Stimulated activated CD4-positive, alpha-beta T cell treated with anti-CD3 and anti-CD28 coated beads, Interleukin-4, amount 100 ng/mL, for 48 hours (primary cell): ENCODE data around the gene P2RX2.
A peak's percentile ranks its signal among the peaks of the same experiment; 100 is the strongest.
"Not testable (repeated sequence)": the region's sequence is repeated elsewhere in the genome, so short reads cannot be mapped to it uniquely, and the experiment has no call there.

Experiments
- DNase-seq, 2 donors: peaks; one replicate each; pipeline ENCODE4 v3.0.0-alpha.2; 2020; ENCODE audit warnings: low read depth in 2 of 2

The P2RX2 gene

DNA sequence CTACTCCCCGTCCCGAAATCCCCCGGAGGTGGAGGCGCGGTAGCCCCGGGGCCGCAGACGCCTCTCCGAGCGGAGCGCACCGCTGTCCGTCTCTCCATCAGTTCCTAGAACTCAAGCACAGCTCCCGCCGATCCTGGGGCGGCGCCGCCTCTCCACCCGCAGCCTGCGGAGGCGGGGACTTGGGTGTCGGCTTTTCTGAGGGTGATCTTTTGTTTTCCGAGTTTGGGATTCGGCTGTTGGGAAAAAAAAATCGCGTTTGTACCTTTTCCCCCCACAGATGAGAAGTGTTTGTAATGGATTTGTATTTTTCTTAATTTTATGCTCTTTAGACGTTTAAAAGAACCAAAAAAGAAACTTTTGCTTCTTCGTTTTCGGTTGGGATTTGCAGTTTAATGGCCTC lies 34.8 kb upstream of the P2RX2 start:
- no peak for DNase-seq

GRCh38 chr12:132584429-132584828 lies 34.1 kb upstream of the P2RX2 start:
- no peak for DNase-seq

GRCh38 chr12:132585177-132585576 lies 33.4 kb upstream of the P2RX2 start:
- no peak for DNase-seq

- no peak for DNase-seq
Observed at GRCh38 chr12:132586929-132587328, 31.6 kb upstream of the P2RX2 start.

- DNase-seq, result no peak
Observed at GRCh38 chr12:132587781-132588180, 30.8 kb upstream of the P2RX2 start.

- no peak for DNase-seq
Observed at GRCh38 chr12:132588319-132588718, 30.3 kb upstream of the P2RX2 start.

DNA sequence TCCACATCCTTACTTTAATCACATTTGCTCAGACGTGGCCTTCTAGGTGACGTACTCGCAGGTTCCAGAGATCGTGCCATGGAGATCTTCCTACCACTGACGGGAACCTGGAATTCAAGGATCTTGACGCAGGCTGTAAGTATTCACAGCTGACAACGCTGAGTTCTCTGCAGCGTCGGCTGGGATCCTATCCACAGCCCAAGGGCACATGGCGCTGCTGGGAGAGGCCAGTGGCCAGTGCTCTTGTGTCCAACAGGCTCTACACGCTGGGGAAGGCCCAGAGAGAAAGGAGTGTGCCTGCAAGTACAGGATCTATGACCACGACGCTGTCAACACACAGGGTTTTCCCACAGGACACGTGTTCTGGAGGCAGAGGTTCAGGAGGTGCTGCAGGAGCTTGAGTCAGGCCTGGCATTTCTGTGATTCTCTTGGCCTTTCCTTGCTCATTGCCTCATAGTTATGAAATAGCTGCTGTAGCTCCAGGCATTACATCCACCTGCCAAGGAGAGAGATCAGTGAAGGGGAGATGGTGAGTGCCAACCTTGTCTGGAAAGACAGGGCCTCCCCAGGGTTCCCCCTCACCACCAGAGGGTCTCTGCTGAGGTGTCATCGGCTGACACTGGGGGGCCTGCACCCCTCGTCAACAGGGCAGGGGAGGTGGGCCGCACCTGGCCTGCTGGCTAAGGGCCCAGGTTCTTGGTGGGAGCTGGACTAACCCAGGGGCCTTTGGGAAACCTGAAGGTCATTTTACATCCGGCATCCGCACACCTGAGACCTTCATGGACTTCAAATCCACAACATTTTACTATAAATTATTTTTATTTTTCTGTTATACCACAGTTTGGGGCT lies 29.5 kb upstream of the P2RX2 start:
- no peak for DNase-seq

GRCh38 chr12:132591107-132591935 lies 27.3 kb upstream of the P2RX2 start:
- DNase-seq, result no peak

DNA sequence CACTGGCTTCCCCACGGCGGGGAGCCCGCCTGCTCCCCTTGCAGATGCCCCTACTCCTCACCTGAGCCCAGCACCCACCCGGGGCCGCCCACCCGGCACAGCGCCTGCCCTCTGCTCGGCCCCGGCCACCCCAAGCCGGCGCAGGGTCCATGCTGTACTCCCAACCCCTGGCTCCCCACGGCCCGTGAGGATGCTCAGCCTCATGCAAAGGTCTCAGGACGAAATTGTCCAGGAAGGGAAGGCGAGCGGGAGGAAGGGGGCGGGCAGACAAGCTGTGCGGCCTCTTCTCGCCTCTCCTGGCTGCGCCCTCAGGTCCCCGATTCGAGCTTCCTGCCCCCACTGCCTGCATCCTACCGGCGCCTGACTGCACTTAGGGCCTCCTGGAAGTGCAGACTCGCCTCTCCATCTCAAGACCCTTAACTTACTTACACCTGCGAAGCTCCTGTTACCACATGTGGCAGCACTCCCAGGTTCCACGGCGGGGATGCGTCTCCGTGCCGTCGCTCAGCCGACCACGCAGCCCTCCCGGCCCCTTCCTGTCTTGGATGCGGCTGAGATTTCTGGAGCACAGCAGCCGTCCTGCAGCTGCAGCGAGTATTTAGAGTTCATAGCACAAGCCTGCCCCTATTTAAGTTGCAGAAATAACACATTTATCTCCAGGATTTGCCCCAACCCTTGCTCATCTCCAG lies 26.1 kb upstream of the P2RX2 start:
- no peak for DNase-seq

- DNase-seq, result no peak
Observed at GRCh38 chr12:132593071-132593470, 25.5 kb upstream of the P2RX2 start.

DNA sequence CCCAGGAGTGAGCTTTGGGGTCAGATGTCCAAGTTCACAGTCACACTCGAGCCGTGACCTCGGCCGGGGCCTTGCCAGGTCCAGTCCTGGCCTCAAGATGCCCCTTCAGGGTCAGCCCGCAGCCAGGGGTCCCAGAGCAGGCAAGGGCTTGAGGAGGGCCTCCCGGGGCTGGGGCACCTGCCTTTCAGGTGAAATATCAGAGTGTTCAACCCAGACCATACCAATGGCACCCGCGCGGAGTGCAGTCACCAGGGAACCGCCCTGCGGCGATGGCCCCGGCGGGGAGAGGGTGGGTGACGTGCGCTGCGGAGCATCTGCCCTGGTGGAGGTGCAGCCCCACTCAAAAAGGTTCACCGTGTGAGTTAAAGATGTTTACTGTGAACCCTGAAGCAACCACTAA lies 25.1 kb upstream of the P2RX2 start:
- DNase-seq, result no peak

DNA sequence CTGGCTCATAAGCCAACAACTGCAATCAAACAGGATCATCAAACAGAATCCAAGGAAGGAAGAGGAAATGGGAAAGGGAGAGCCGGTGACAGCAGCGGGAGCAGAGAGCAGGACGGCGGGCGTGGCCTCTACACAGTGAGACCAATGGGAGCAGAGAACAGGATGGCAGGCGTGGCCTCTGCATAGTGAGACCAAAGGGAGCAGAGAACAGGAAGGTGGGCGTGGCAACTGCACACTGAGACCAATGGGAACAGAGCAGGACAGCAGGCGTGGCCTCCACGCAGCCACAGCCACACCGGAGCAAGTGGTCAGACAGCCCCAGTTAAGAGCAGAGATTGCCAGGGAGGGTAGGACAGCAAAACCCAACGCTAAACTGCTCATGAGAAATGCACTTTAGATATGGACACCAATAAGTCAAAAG lies 24.6 kb upstream of the P2RX2 start:
- peak in 1 of 2 donors; percentile 16 for DNase-seq

GRCh38 chr12:132595183-132595582 lies 23.4 kb upstream of the P2RX2 start:
- no peak for DNase-seq

DNA sequence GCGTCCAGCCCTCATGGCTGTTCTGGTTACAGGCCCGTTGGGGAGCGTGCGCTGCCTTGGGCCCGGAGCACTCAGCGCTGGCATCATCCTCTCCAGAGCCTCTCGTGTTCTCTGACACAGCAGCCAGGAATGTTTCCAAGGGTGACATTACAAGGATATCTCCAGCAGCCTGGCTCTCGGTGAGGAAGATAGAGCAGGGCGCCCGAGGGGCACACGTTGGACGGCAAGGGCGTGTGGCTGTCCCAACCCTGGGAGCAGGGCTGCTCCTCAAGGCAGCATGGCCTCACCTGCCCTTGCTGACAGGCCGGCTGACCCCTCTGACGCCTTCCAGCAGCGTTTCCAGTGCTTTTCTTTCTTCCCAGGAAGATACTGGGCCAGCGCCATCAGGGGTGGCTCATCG lies 22.6 kb upstream of the P2RX2 start:
- no peak for DNase-seq

DNA sequence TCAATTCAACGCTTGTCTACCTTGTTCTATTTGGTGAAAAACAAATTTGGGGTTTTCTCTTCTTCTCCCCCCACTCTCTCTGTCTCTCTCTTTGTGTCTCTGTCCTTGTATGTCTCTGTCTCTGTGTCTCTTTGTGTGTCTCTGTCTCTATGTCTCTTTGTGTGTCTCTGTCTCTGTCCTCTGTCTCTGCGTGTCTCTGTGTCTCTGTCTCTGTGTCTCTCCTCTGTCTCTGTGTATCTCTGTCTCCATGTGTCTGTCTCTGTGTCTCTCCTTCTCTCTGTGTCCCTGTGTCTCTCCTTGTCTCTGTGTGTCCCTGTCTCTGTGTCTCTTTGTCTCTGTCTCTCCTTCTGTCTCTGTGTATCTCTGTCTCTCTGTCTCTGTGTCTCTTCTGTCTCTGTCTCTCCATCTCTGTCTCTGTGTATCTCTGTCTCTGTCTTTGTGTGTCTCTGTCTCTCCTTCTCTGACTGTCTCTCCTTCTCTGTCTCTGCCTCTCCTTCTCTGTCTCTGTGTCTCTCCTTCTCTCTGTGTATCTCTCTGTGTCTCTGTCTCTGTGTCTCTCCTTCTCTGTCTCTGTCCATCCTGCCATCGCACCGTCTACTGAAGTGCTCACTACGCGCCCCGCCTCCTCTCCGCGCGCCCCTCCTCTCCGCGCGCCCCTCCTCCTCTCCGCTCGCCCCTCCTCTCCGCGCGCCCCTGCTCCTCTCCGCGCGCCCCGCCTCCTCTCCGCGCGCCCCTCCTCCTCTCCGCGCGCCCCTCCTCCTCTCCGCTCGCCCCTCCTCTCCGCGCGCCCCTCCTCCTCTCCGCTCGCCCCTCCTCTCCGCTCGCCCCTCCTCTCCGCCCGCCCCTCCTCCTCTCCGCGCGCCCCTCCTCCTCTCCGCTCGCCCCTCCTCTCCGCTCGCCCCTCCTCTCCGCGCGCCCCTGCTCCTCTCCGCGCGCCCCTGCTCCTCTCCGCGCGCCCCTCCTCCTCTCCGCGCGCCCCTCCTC lies 21.0 kb upstream of the P2RX2 start:
- DNase-seq, result no peak

GRCh38 chr12:132599502-132599901 lies 19.1 kb upstream of the P2RX2 start:
- not testable (repeated sequence) for DNase-seq

DNA sequence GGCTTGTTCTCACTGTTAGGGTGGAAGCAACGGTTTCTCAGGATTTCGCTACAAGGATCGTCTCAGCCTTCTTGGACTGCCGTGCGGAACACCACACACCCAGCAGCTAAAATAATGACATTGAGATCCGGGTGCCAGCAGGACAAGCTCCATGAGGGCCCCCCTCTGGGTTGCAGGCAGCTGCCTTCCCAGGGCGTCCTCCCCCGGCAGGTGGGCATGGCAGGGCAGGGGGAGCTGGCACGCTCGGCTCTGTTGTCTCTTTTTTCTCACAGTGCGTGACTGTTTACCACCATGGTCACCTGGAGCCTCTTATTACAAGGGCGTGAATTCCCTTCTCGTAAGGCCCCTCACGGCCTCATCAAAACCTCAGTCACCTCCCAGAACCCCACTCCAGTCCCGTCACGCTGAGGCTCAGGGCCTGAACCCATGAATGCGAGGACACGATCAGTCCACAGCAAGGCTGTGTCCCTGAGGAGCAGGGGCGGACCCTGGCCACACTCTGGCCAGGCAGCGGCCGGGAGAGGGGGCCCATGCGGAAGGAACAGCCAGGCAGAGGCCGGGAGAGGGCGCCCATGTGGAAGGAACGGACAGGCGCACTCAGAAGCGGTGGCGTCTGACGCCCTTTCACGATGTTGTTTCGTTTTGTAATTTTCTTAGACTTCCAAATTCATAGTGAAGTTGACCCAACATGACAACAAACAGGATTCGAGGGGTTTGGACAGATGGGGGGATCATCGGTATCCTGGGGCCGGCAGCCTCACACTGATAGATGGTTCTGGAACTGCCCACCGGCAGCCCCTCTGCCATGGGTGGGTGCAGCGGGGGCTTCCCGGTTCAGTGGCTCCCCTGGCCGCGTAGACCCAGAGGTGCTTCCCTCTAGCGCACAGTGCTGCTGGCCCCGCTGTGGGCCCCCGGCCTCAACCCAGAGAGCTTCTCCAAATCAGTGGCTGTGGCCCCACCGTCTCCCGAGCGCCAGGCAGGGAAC lies 18.2 kb upstream of the P2RX2 start:
- peak in 1 of 2 donors; percentile 26 for DNase-seq

- no peak for DNase-seq
Observed at GRCh38 chr12:132601171-132601883, 17.2 kb upstream of the P2RX2 start.

GRCh38 chr12:132602572-132603239 lies 15.9 kb upstream of the P2RX2 start:
- no peak for DNase-seq
